Astrocyte (in vitro differentiated cells and primary cell): ENCODE measurements around the gene TPPP2. TPM values are rescaled to one million over a fixed set of nuclear protein-coding genes. Genes with fewer than 3 reads are reported as not detected.

Source experiments
- DNase-seq: peaks from one replicate; pipeline ENCODE4 v3.0.0-alpha.2; 2010; ENCODE audit warnings: low read depth
- FAIRE-seq: peaks from 2 replicates; lab custom pipeline; 2011; peaks lifted over from hg19 to GRCh38; lab: Jason Lieb, UNC
- H2AFZ ChIP-seq: 2 replicates; pipeline ENCODE4 v1.6.0; 2012; ENCODE audit warnings: low read depth, low read length, inconsistent platforms
- H3K27ac ChIP-seq: 2 replicates; pipeline ENCODE4 v1.5.1; 2011; ENCODE audit warnings: low read depth, low read length, inconsistent platforms
- H3K27me3 ChIP-seq: 2 replicates; pipeline ENCODE4 v1.6.0; 2011; ENCODE audit warnings: low read length, inconsistent platforms; ENCODE audit not compliant: insufficient read depth
- H3K36me3 ChIP-seq: 2 replicates; pipeline ENCODE4 v1.5.1; 2011; ENCODE audit warnings: low read length, inconsistent platforms; ENCODE audit not compliant: insufficient read depth
- H3K4me1 ChIP-seq: 2 replicates; pipeline ENCODE4 v1.5.1; 2011; ENCODE audit warnings: low read length, inconsistent platforms; ENCODE audit not compliant: insufficient read depth
- H3K4me2 ChIP-seq: 2 replicates; pipeline ENCODE4 v1.6.0; 2012; ENCODE audit warnings: low read length, inconsistent platforms
- H3K4me3 ChIP-seq: 2 replicates; pipeline ENCODE4 v1.5.1; 2011; ENCODE audit warnings: low read depth, mild to moderate bottlenecking, low read length, inconsistent platforms; ENCODE audit not compliant: insufficient read depth
- H3K79me2 ChIP-seq: 2 replicates; pipeline ENCODE4 v1.6.0; 2012; ENCODE audit warnings: mild to moderate bottlenecking, low read length, inconsistent platforms; ENCODE audit not compliant: insufficient read depth
- H3K9ac ChIP-seq: 2 replicates; pipeline ENCODE4 v1.6.0; 2012; ENCODE audit warnings: mild to moderate bottlenecking, low read length, inconsistent platforms
- H3K9me3 ChIP-seq: 2 replicates; pipeline ENCODE4 v1.5.1; 2012; ENCODE audit warnings: low read depth, mild to moderate bottlenecking, low read length, inconsistent platforms; ENCODE audit not compliant: insufficient read depth
- H4K20me1 ChIP-seq: 2 replicates; pipeline ENCODE4 v1.6.0; 2012; ENCODE audit warnings: low read length, inconsistent platforms; ENCODE audit not compliant: insufficient read depth
- H3K27ac Mint-ChIP-seq: one replicate; pipeline ENCODE4 v1.8.0; 2021; ENCODE audit warnings: mild to moderate bottlenecking, mixed read lengths; ENCODE audit not compliant: unreplicated experiment
- H3K27me3 Mint-ChIP-seq: one replicate; pipeline ENCODE4 v1.8.0; 2021; ENCODE audit warnings: low read depth, mixed read lengths; ENCODE audit not compliant: unreplicated experiment
- H3K36me3 Mint-ChIP-seq: one replicate; pipeline ENCODE4 v1.8.0; 2021; ENCODE audit warnings: low read depth, mixed read lengths; ENCODE audit not compliant: unreplicated experiment
- H3K4me1 Mint-ChIP-seq: one replicate; pipeline ENCODE4 v1.8.0; 2021; ENCODE audit warnings: low read depth, mixed read lengths; ENCODE audit not compliant: unreplicated experiment
- H3K4me3 Mint-ChIP-seq: one replicate; pipeline ENCODE4 v1.8.0; 2021; ENCODE audit warnings: mild to moderate bottlenecking, moderate library complexity, mixed read lengths; ENCODE audit not compliant: unreplicated experiment
- H3K9me3 Mint-ChIP-seq: one replicate; pipeline ENCODE4 v1.8.0; 2021; ENCODE audit warnings: mild to moderate bottlenecking, mixed read lengths; ENCODE audit not compliant: unreplicated experiment
- EZH2 ChIP-seq: IDR thresholded peaks from 2 replicates; pipeline ENCODE4 v1.6.1; 2012; ENCODE audit warnings: mild to moderate bottlenecking, low read length, inconsistent platforms; ENCODE audit not compliant: insufficient read depth
- total RNA-seq: library from RNA; stranded (reverse); gene quantifications from 2 replicates; pipeline ENCODE4 v1.2.1, GENCODE V29; 2021
- TF ChIP-seq, protein P1 (sequence below): IDR thresholded peaks from 2 replicates; pipeline ENCODE4 v1.5.1; 2011; ENCODE audit warnings: low read depth, mild to moderate bottlenecking, inconsistent platforms, low read length, moderate library complexity; ENCODE audit not compliant: insufficient read depth

Gene TPPP2
- total RNA-seq, 1 donor from 2014 or later = not detected

DNA sequence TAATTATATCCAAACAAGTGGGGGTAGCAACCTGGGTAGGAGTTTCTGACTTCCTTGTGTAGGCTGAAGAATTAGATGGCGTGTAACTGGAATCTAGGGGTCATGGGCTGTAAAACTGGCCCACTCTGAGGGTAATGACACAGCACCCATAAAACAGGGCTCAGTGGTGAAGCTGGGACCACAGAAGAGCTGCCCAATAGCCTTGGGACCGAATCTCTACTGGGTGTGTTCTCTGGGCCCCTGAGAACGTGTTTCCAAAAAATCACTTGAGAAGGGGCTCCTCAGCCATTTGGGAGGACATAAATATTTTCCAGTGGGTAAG is 31.3 kb downstream of the TPPP2 start:
- no peak for FAIRE-seq
- no peaks in the 10 kb centered on the region for H3K9me3 Mint-ChIP-seq
- DNase-seq = no peak
- H3K27ac Mint-ChIP-seq = peak overlapping the region; percentile 75
- H3K9me3 ChIP-seq = no peaks in the 10 kb centered on the region
- no peak overlapping the region for H3K4me2 ChIP-seq
- H3K27me3 ChIP-seq = no peaks in the 10 kb centered on the region
- H3K36me3 ChIP-seq = no peaks in the 10 kb centered on the region
- no peak overlapping the region for H3K4me3 Mint-ChIP-seq
- H3K27me3 Mint-ChIP-seq = no peaks in the 10 kb centered on the region
- H3K9ac ChIP-seq = no peak overlapping the region
- no peaks in the 10 kb centered on the region for H4K20me1 ChIP-seq
- H3K4me1 Mint-ChIP-seq = peaks cover 57% of the 10 kb centered on the region
- no peak overlapping the region for H2AFZ ChIP-seq
- TF ChIP-seq, protein P1, sequence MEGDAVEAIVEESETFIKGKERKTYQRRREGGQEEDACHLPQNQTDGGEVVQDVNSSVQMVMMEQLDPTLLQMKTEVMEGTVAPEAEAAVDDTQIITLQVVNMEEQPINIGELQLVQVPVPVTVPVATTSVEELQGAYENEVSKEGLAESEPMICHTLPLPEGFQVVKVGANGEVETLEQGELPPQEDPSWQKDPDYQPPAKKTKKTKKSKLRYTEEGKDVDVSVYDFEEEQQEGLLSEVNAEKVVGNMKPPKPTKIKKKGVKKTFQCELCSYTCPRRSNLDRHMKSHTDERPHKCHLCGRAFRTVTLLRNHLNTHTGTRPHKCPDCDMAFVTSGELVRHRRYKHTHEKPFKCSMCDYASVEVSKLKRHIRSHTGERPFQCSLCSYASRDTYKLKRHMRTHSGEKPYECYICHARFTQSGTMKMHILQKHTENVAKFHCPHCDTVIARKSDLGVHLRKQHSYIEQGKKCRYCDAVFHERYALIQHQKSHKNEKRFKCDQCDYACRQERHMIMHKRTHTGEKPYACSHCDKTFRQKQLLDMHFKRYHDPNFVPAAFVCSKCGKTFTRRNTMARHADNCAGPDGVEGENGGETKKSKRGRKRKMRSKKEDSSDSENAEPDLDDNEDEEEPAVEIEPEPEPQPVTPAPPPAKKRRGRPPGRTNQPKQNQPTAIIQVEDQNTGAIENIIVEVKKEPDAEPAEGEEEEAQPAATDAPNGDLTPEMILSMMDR = no peak
- no peak for TF ChIP-seq EZH2
- peaks cover 24% of the 10 kb centered on the region for H3K4me1 ChIP-seq
- H3K36me3 Mint-ChIP-seq = no peaks in the 10 kb centered on the region
- no peak overlapping the region for H3K27ac ChIP-seq
- no peak overlapping the region for H3K4me3 ChIP-seq
- no peaks in the 10 kb centered on the region for H3K79me2 ChIP-seq

DNA sequence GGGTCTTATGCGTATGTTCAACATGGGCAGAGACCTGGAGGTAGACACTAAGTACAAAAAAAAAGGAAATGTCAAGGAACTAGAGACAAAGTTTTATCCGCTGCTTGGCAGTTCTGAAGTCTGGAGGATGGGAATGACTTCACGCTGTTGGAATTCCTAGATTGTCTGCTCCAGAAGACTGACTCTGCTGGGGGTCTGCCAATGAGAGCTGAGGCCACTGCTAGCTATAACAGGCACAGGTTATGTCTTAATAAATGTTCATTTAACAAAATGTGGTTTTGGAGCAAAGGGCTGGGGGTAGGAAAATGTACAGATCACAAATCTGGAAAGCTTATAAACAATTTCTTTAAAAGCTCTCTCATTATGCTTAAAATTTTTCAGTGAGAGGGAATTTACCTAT is 33.5 kb downstream of the TPPP2 start:
- Histone ChIP-seq H3K9ac (peak overlapping the region; percentile 1), H3K9me3 (no peaks in the 10 kb centered on the region), H3K4me2 (peak overlapping the region; percentile 55), H3K27me3 (no peaks in the 10 kb centered on the region), H2AFZ (no peak overlapping the region), H3K79me2 (no peaks in the 10 kb centered on the region), H3K27ac (peak overlapping the region; percentile 6), H3K4me1 (peaks cover 15% of the 10 kb centered on the region), H3K36me3 (no peaks in the 10 kb centered on the region), H4K20me1 (no peaks in the 10 kb centered on the region), H3K4me3 (no peak overlapping the region)
- Mint-ChIP-seq H3K27ac (peak overlapping the region; percentile 93), H3K9me3 (no peaks in the 10 kb centered on the region), H3K4me1 (peaks cover 58% of the 10 kb centered on the region), H3K4me3 (peak overlapping the region; percentile 17), H3K27me3 (no peaks in the 10 kb centered on the region), H3K36me3 (no peaks in the 10 kb centered on the region)
- peak; percentile 81 for DNase-seq
- peak; percentile 75 for FAIRE-seq
- TF ChIP-seq, protein P1 = no peak
- TF ChIP-seq EZH2 = no peak

DNA sequence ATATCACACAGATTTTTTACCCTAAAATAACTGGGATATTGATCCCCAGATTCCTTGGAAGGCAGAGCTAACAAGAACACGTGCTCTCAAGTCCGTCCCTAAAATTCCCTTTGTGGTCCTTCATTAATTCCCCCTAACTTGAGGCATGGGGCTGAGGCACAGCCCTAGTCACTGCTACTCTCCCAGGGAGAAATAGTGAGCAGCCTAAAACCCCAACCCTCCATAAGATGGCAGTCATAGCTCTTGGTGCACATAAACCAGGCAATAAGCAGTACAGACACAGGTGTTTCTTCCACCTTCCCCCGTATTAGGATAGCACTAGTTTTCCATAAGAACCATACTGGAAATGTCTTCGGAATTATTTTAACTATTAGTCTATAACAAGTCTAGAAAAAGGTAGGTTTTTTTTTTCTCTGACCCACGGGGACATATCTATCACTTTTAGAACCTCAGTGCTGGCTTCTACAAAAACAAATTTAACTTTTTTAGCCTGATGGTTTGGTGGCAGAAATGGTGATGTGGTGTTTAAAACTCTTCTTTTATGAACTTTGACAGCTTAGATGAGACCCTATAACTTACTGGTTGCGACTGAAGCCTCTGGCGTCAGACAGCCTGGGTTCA is 37.0 kb downstream of the TPPP2 start:
- Histone ChIP-seq H2AFZ (no peak overlapping the region), H3K9me3 (no peaks in the 10 kb centered on the region), H3K27me3 (no peaks in the 10 kb centered on the region), H3K4me3 (no peak overlapping the region), H3K4me1 (peaks cover 32% of the 10 kb centered on the region), H4K20me1 (peaks cover 3% of the 10 kb centered on the region), H3K79me2 (peaks cover 6% of the 10 kb centered on the region), H3K27ac (no peak overlapping the region), H3K4me2 (no peak overlapping the region), H3K36me3 (no peaks in the 10 kb centered on the region), H3K9ac (no peak overlapping the region)
- H3K36me3 Mint-ChIP-seq = no peaks in the 10 kb centered on the region
- TF ChIP-seq, protein P1 = no peak
- TF ChIP-seq EZH2 = no peak
- no peak for DNase-seq
- H3K9me3 Mint-ChIP-seq = no peaks in the 10 kb centered on the region
- no peak overlapping the region for H3K4me3 Mint-ChIP-seq
- H3K27ac Mint-ChIP-seq = no peak overlapping the region
- FAIRE-seq = no peak
- H3K4me1 Mint-ChIP-seq = peaks cover 37% of the 10 kb centered on the region
- H3K27me3 Mint-ChIP-seq = no peaks in the 10 kb centered on the region
